Muscle of leg (tissue), 11 donors: Measurements from ENCODE around the gene GPR162. TPM values are rescaled to one million over a fixed set of nuclear protein-coding genes. Genes with fewer than 3 reads are reported as not detected.

Experiments used
- DNase-seq: peaks from one replicate; pipeline ENCODE4 v3.0.0; 2013
- H3K27ac ChIP-seq: one replicate; pipeline ENCODE4 v1.5.1; 2013; ENCODE audit warnings: mild to moderate bottlenecking, low read length, control low read depth
- H3K27me3 ChIP-seq: one replicate; pipeline ENCODE4 v1.6.1; 2013; ENCODE audit warnings: low read length; ENCODE audit not compliant: control insufficient read depth, insufficient read depth
- H3K36me3 ChIP-seq: one replicate; pipeline ENCODE4 v1.6.1; 2013; ENCODE audit warnings: low read length; ENCODE audit not compliant: control insufficient read depth, insufficient read depth
- H3K4me1 ChIP-seq: one replicate; pipeline ENCODE4 v1.6.1; 2013; ENCODE audit warnings: low read length; ENCODE audit not compliant: control insufficient read depth, insufficient read depth
- H3K4me3 ChIP-seq: one replicate; pipeline ENCODE4 v1.5.1; 2013; ENCODE audit warnings: low read length, control low read depth
- H3K9me3 ChIP-seq: replicated peaks from 2 replicates; pipeline ENCODE4 v1.6.1; 2013; ENCODE audit warnings: low read depth, low read length; ENCODE audit not compliant: control insufficient read depth
- WGBS: methylation state at CpG from one replicate; pipeline ENCODE4 v1.1.5; 2013; ENCODE audit warnings: missing lambda C conversion rate; ENCODE audit not compliant: insufficient coverage; 5-methylcytosine and 5-hydroxymethylcytosine counted together
- polyA plus RNA-seq, 8 donors: library from polyadenylated mRNA; unstranded; fragments of 120-200 nt; gene quantifications; one replicate each; pipeline versions ENCODE4 v1.2.1 to v1.2.3, GENCODE V29; 2013; ENCODE audit warnings: inconsistent platforms in 1 of 8, low replicate concordance in 1 of 8; ENCODE audit not compliant: insufficient read length in 8 of 8, insufficient read depth in 1 of 8
- total RNA-seq: library from RNA; stranded (reverse); fragments of 120-200 nt; gene quantifications from one replicate; pipeline ENCODE4 v1.2.4, GENCODE V29; 2013

GPR162 gene
- total and polyA plus RNA-seq, 9 donors, result 11.3 to 27.3 (median 18.9) TPM

- Histone ChIP-seq H3K4me3 (no peak overlapping the region), H3K9me3 (no peaks in the 10 kb centered on the region), H3K27me3 (peaks cover 2% of the 10 kb centered on the region), H3K27ac (no peak overlapping the region), H3K4me1 (no peaks in the 10 kb centered on the region), H3K36me3 (no peaks in the 10 kb centered on the region)
- WGBS, result 75% methylated on average over 10 of the region's 10 CpGs
- no peak for DNase-seq
Measured at GRCh38 chr12:6809056-6809455, 12.6 kb upstream of the GPR162 start.

GRCh38 chr12:6810758-6811157, 10.9 kb upstream of the GPR162 start:
- Histone ChIP-seq H3K36me3 (no peaks in the 10 kb centered on the region), H3K4me1 (no peaks in the 10 kb centered on the region), H3K9me3 (no peaks in the 10 kb centered on the region), H3K27me3 (peaks cover 4% of the 10 kb centered on the region), H3K4me3 (no peak overlapping the region), H3K27ac (no peak overlapping the region)
- 63% methylated on average over 1 of the region's 1 CpG for WGBS
- DNase-seq, result no peak

- Histone ChIP-seq H3K9me3 (no peaks in the 10 kb centered on the region), H3K4me3 (no peak overlapping the region), H3K36me3 (no peaks in the 10 kb centered on the region), H3K27me3 (peaks cover 4% of the 10 kb centered on the region), H3K27ac (no peak overlapping the region), H3K4me1 (no peaks in the 10 kb centered on the region)
- DNase-seq, result no peak
- WGBS, result no CpG with 5 or more reads among the region's 4 CpGs
Measured at GRCh38 chr12:6813363-6813762, 8.3 kb upstream of the GPR162 start.

DNA sequence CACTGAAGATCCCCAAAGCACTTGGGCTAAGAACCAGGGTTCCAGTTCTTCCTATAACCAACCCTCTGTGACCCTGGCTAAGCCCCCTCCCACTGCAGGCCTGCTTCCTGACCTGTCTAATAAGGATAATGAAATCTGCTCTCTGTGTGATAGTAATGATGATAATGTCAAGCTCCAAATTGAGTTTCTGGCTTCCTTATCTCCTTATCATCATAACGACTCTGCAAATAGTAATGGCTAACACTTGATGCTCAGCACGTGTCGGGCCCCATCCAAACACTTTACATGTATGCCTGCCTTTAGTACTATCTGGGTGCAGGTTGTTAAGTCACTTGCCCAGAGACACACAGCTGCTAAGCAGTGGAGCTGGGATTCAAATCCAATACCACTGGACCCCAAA, 5.0 kb upstream of the GPR162 start:
- Histone ChIP-seq H3K27ac (no peak overlapping the region), H3K4me3 (no peak overlapping the region), H3K27me3 (peaks cover 4% of the 10 kb centered on the region), H3K4me1 (peaks cover 23% of the 10 kb centered on the region), H3K36me3 (no peaks in the 10 kb centered on the region), H3K9me3 (no peaks in the 10 kb centered on the region)
- WGBS, result no CpG with 5 or more reads among the region's 3 CpGs
- DNase-seq, result no peak

- Histone ChIP-seq H3K4me3 (no peak overlapping the region), H3K36me3 (no peaks in the 10 kb centered on the region), H3K9me3 (no peaks in the 10 kb centered on the region), H3K27ac (no peak overlapping the region), H3K4me1 (peaks cover 28% of the 10 kb centered on the region), H3K27me3 (peaks cover 2% of the 10 kb centered on the region)
- DNase-seq, result no peak
- WGBS, result 53% methylated on average over 6 of the region's 8 CpGs
Measured at GRCh38 chr12:6817098-6817497, 4.5 kb upstream of the GPR162 start.

- no peak overlapping the region for H3K27ac ChIP-seq
- H3K4me3 ChIP-seq, result no peak overlapping the region
- H3K9me3 ChIP-seq, result no peaks in the 10 kb centered on the region
- 78% methylated on average over 19 of the region's 20 CpGs for WGBS
- no peak for DNase-seq
- H3K4me1 ChIP-seq, result peaks cover 33% of the 10 kb centered on the region
- peaks cover 2% of the 10 kb centered on the region for H3K27me3 ChIP-seq
- H3K36me3 ChIP-seq, result no peaks in the 10 kb centered on the region
Measured at GRCh38 chr12:6817662-6818157, 3.9 kb upstream of the GPR162 start.

- Histone ChIP-seq H3K27me3 (peaks cover 2% of the 10 kb centered on the region), H3K9me3 (no peaks in the 10 kb centered on the region), H3K27ac (no peak overlapping the region), H3K4me3 (no peak overlapping the region), H3K36me3 (no peaks in the 10 kb centered on the region), H3K4me1 (peaks cover 36% of the 10 kb centered on the region)
- 50% methylated on average over 6 of the region's 10 CpGs for WGBS
- DNase-seq, result no peak
Measured at GRCh38 chr12:6818222-6818621, 3.4 kb upstream of the GPR162 start.

DNA sequence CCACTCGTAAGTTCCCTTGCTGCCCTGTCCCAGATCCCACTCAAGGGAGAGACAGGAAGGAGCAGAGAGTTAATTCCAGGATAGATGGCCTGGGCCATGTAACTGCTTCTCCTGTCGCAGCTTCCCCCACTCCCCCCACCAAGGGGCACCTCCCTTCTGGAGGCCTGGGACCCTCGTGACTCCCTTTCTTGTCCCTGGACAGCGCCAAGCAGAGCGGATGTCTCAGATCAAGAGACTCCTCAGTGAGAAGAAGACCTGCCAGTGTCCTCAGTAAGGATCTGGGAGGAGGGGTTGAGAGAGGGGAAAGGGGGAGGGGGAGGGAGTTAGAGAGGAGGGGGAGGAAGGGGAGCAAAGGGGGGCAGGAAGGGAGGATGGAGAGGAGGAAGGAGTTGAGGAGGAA, 3.0 kb upstream of the GPR162 start:
- WGBS, result no CpG with 5 or more reads among the region's 5 CpGs
- H3K36me3 ChIP-seq, result no peaks in the 10 kb centered on the region

DNA sequence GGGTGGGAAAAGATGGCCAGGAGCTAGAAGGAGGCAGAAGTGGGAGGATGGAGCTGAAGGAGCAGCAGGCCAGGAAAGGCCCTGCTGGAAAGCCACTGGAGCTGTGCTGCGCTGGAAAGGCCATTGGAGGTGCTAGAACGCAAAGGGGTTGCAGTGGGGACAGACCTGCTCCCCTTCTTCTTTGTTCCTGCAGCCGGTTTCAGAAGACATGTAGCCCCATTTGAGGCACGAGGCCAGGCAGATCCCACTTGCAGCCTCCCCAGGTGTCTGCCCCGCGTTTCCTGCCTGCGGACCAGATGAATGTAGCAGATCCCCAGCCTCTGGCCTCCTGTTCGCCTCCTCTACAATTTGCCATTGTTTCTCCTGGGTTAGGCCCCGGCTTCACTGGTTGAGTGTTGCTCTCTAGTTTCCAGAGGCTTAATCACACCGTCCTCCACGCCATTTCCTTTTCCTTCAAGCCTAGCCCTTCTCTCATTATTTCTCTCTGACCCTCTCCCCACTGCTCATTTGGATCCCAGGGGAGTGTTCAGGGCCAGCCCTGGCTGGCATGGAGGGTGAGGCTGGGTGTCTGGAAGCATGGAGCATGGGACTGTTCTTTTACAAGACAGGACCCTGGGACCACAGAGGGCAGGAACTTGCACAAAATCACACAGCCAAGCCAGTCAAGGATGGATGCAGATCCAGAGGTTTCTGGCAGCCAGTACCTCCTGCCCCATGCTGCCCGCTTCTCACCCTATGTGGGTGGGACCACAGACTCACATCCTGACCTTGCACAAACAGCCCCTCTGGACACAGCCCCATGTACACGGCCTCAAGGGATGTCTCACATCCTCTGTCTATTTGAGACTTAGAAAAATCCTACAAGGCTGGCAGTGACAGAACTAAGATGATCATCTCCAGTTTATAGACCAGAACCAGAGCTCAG, 2.3 kb upstream of the GPR162 start:
- Histone ChIP-seq H3K36me3 (no peaks in the 10 kb centered on the region), H3K27ac (peak overlapping the region; percentile 6), H3K4me3 (no peak overlapping the region), H3K4me1 (peaks cover 40% of the 10 kb centered on the region), H3K27me3 (peaks cover 4% of the 10 kb centered on the region), H3K9me3 (no peaks in the 10 kb centered on the region)
- DNase-seq, result peak; percentile 16
- WGBS, result 45% methylated on average over 12 of the region's 13 CpGs

More for the DNA sequence above, 3.0 kb upstream of the GPR162 start:
- DNase-seq, result no peak
- H3K4me1 ChIP-seq, result peaks cover 40% of the 10 kb centered on the region
- H3K4me3 ChIP-seq, result no peak overlapping the region
- no peak overlapping the region for H3K27ac ChIP-seq
- peaks cover 4% of the 10 kb centered on the region for H3K27me3 ChIP-seq
- H3K9me3 ChIP-seq, result no peaks in the 10 kb centered on the region

GRCh38 chr12:6820166-6820565, 1.5 kb upstream of the GPR162 start:
- H3K9me3 ChIP-seq, result no peaks in the 10 kb centered on the region
- no peak for DNase-seq
- no peak overlapping the region for H3K4me3 ChIP-seq
- peaks cover 43% of the 10 kb centered on the region for H3K4me1 ChIP-seq
- H3K36me3 ChIP-seq, result no peaks in the 10 kb centered on the region
- WGBS, result 71% methylated on average over 4 of the region's 5 CpGs
- H3K27me3 ChIP-seq, result peaks cover 3% of the 10 kb centered on the region
- no peak overlapping the region for H3K27ac ChIP-seq
